ENCODE data around the gene ADRB2. TPM values are rescaled to one million over a fixed set of nuclear protein-coding genes. Genes with fewer than 3 reads are reported as not detected.

The ADRB2 gene
- total RNA-seq, 3 donors from 2014 or later: 0.18 to 0.54 (median 0.26) TPM

- Mint-ChIP-seq H3K27me3 (ENCODE audit: low read depth) (no peaks in the 10 kb centered on the region), H3K9me3 (peaks cover 4% of the 10 kb centered on the region), H3K36me3 (ENCODE audit: insufficient read depth) (peaks cover 1% of the 10 kb centered on the region), H3K4me1 (ENCODE audit: low read depth) (peaks cover 62% of the 10 kb centered on the region), H3K4me3 (no peak overlapping the region)
- peak; percentile 16 for DNase-seq
- peak in 1 of 2 donors; percentile 58 for ATAC-seq
Observed at GRCh38 chr5:148844433-148845280, 18.2 kb downstream of the ADRB2 start.

GRCh38 chr5:148846930-148847329 is 20.5 kb downstream of the ADRB2 start:
- Mint-ChIP-seq H3K4me1 (ENCODE audit: low read depth) (peaks cover 68% of the 10 kb centered on the region), H3K4me3 (no peak overlapping the region), H3K27me3 (ENCODE audit: low read depth) (no peaks in the 10 kb centered on the region), H3K36me3 (ENCODE audit: insufficient read depth) (peaks cover 1% of the 10 kb centered on the region), H3K9me3 (peaks cover 4% of the 10 kb centered on the region)
- no peak for ATAC-seq
- no peak for DNase-seq

- ATAC-seq: no peak
- DNase-seq: no peak
- peaks cover 1% of the 10 kb centered on the region for H3K36me3 Mint-ChIP-seq (ENCODE audit: insufficient read depth)
- H3K4me3 Mint-ChIP-seq: no peak overlapping the region
- H3K27me3 Mint-ChIP-seq (ENCODE audit: low read depth): no peaks in the 10 kb centered on the region
- peaks cover 4% of the 10 kb centered on the region for H3K9me3 Mint-ChIP-seq
- H3K4me1 Mint-ChIP-seq (ENCODE audit: low read depth): peaks cover 68% of the 10 kb centered on the region
Observed at GRCh38 chr5:148847456-148847855, 21.0 kb downstream of the ADRB2 start.

- ATAC-seq: peak; percentile 32 to 46
- Mint-ChIP-seq H3K4me3 (peak overlapping the region; percentile 27), H3K9me3 (peaks cover 4% of the 10 kb centered on the region), H3K4me1 (ENCODE audit: low read depth) (peaks cover 73% of the 10 kb centered on the region), H3K27me3 (ENCODE audit: low read depth) (no peaks in the 10 kb centered on the region), H3K36me3 (ENCODE audit: insufficient read depth) (peaks cover 1% of the 10 kb centered on the region)
- DNase-seq: no peak
Observed at GRCh38 chr5:148848393-148849031, 22.1 kb downstream of the ADRB2 start.

GRCh38 chr5:148849461-148849860 is 23.1 kb downstream of the ADRB2 start:
- Mint-ChIP-seq H3K36me3 (ENCODE audit: insufficient read depth) (peaks cover 1% of the 10 kb centered on the region), H3K9me3 (peaks cover 4% of the 10 kb centered on the region), H3K4me3 (no peak overlapping the region), H3K4me1 (ENCODE audit: low read depth) (peaks cover 76% of the 10 kb centered on the region), H3K27me3 (ENCODE audit: low read depth) (no peaks in the 10 kb centered on the region)
- ATAC-seq (peak; percentile 34 to 58), DNase-seq (peak; percentile 8)

GRCh38 chr5:148850836-148851235 is 24.4 kb downstream of the ADRB2 start:
- peaks cover 4% of the 10 kb centered on the region for H3K9me3 Mint-ChIP-seq
- DNase-seq (no peak), ATAC-seq (no peak)
- H3K36me3 Mint-ChIP-seq (ENCODE audit: insufficient read depth): peaks cover 1% of the 10 kb centered on the region
- no peaks in the 10 kb centered on the region for H3K27me3 Mint-ChIP-seq (ENCODE audit: low read depth)
- no peak overlapping the region for H3K4me3 Mint-ChIP-seq
- H3K4me1 Mint-ChIP-seq (ENCODE audit: low read depth): peaks cover 77% of the 10 kb centered on the region

- DNase-seq (no peak), ATAC-seq (no peak)
- Mint-ChIP-seq H3K27me3 (ENCODE audit: low read depth) (no peaks in the 10 kb centered on the region), H3K4me1 (ENCODE audit: low read depth) (peaks cover 74% of the 10 kb centered on the region), H3K9me3 (no peaks in the 10 kb centered on the region), H3K36me3 (ENCODE audit: insufficient read depth) (no peaks in the 10 kb centered on the region), H3K4me3 (peak overlapping the region; percentile 9)
Observed at GRCh38 chr5:148853868-148854267, 27.5 kb downstream of the ADRB2 start.

GRCh38 chr5:148855249-148856008 is 29.0 kb downstream of the ADRB2 start:
- Mint-ChIP-seq H3K4me3 (no peak overlapping the region), H3K9me3 (no peaks in the 10 kb centered on the region), H3K4me1 (ENCODE audit: low read depth) (peaks cover 70% of the 10 kb centered on the region), H3K36me3 (ENCODE audit: insufficient read depth) (no peaks in the 10 kb centered on the region), H3K27me3 (ENCODE audit: low read depth) (no peaks in the 10 kb centered on the region)
- ATAC-seq (peak in 1 of 2 donors; percentile 80), DNase-seq (no peak)

- Mint-ChIP-seq H3K27me3 (ENCODE audit: low read depth) (no peaks in the 10 kb centered on the region), H3K4me1 (ENCODE audit: low read depth) (peaks cover 68% of the 10 kb centered on the region), H3K4me3 (no peak overlapping the region), H3K36me3 (ENCODE audit: insufficient read depth) (no peaks in the 10 kb centered on the region), H3K9me3 (no peaks in the 10 kb centered on the region)
- DNase-seq: no peak
- ATAC-seq: no peak
Observed at GRCh38 chr5:148856009-148856367, 29.6 kb downstream of the ADRB2 start.

- no peak overlapping the region for H3K4me3 Mint-ChIP-seq
- no peaks in the 10 kb centered on the region for H3K27me3 Mint-ChIP-seq (ENCODE audit: low read depth)
- H3K4me1 Mint-ChIP-seq (ENCODE audit: low read depth): peaks cover 65% of the 10 kb centered on the region
- ATAC-seq (no peak), DNase-seq (no peak)
- H3K9me3 Mint-ChIP-seq: no peaks in the 10 kb centered on the region
- H3K36me3 Mint-ChIP-seq (ENCODE audit: insufficient read depth): no peaks in the 10 kb centered on the region
Observed at GRCh38 chr5:148856424-148856823, 30.0 kb downstream of the ADRB2 start.

GRCh38 chr5:148857474-148857873 is 31.1 kb downstream of the ADRB2 start:
- Mint-ChIP-seq H3K36me3 (ENCODE audit: insufficient read depth) (no peaks in the 10 kb centered on the region), H3K4me3 (no peak overlapping the region), H3K9me3 (no peaks in the 10 kb centered on the region), H3K4me1 (ENCODE audit: low read depth) (peaks cover 60% of the 10 kb centered on the region), H3K27me3 (ENCODE audit: low read depth) (no peaks in the 10 kb centered on the region)
- DNase-seq: no peak
- ATAC-seq: no peak

GRCh38 chr5:148858106-148858505 is 31.7 kb downstream of the ADRB2 start:
- Mint-ChIP-seq H3K9me3 (no peaks in the 10 kb centered on the region), H3K27me3 (ENCODE audit: low read depth) (no peaks in the 10 kb centered on the region), H3K4me3 (no peak overlapping the region), H3K4me1 (ENCODE audit: low read depth) (peaks cover 57% of the 10 kb centered on the region), H3K36me3 (ENCODE audit: insufficient read depth) (no peaks in the 10 kb centered on the region)
- ATAC-seq: no peak
- no peak for DNase-seq

GRCh38 chr5:148858547-148858946 is 32.1 kb downstream of the ADRB2 start:
- no peaks in the 10 kb centered on the region for H3K9me3 Mint-ChIP-seq
- peaks cover 52% of the 10 kb centered on the region for H3K4me1 Mint-ChIP-seq (ENCODE audit: low read depth)
- H3K36me3 Mint-ChIP-seq (ENCODE audit: insufficient read depth): no peaks in the 10 kb centered on the region
- H3K27me3 Mint-ChIP-seq (ENCODE audit: low read depth): no peaks in the 10 kb centered on the region
- H3K4me3 Mint-ChIP-seq: no peak overlapping the region
- ATAC-seq (no peak), DNase-seq (no peak)

- ATAC-seq: no peak
- no peak overlapping the region for H3K4me3 Mint-ChIP-seq
Observed at GRCh38 chr5:148859703-148860102, 33.3 kb downstream of the ADRB2 start.

More at GRCh38 chr5:148859703-148860102, 33.3 kb downstream of the ADRB2 start:
- Mint-ChIP-seq H3K4me1 (ENCODE audit: low read depth) (peaks cover 43% of the 10 kb centered on the region), H3K36me3 (ENCODE audit: insufficient read depth) (no peaks in the 10 kb centered on the region), H3K27me3 (ENCODE audit: low read depth) (no peaks in the 10 kb centered on the region), H3K9me3 (no peaks in the 10 kb centered on the region)
- no peak for DNase-seq
